Measurements from ENCODE around the gene AMPD3.

AMPD3 gene

GRCh38 chr11:10551845-10552352, 96.8 kb downstream of the AMPD3 start:
- no peak for TF ChIP-seq CTCF (IDR thresholded peaks at IDR 0.05; ENCODE audit: control insufficient read depth, extremely low read depth, insufficient read depth)
- no peak overlapping the region for H3K4me3 ChIP-seq (ENCODE audit: low read depth, low read length)
- no peak for DNase-seq (ENCODE audit: low read depth)

GRCh38 chr11:10556590-10556989, 101.5 kb downstream of the AMPD3 start:
- H3K4me3 ChIP-seq (ENCODE audit: low read depth, low read length): no peak overlapping the region
- no peak for TF ChIP-seq CTCF (IDR thresholded peaks at IDR 0.05; ENCODE audit: control insufficient read depth, extremely low read depth, insufficient read depth)
- DNase-seq (ENCODE audit: low read depth): no peak
